HG02623 (cell line): ENCODE results near the gene DOK4.
"Not testable (repeated sequence)": the region's sequence is repeated elsewhere in the genome, so short reads cannot be mapped to it uniquely, and the experiment has no call there.

Experiments used
- ATAC-seq: cut with Tn5 transposase; IDR thresholded peaks from one replicate; pipeline ENCODE4 v1.9.1; 2021; ENCODE audit warnings: moderate library complexity; ENCODE audit not compliant: unreplicated experiment

The DOK4 gene

DNA sequence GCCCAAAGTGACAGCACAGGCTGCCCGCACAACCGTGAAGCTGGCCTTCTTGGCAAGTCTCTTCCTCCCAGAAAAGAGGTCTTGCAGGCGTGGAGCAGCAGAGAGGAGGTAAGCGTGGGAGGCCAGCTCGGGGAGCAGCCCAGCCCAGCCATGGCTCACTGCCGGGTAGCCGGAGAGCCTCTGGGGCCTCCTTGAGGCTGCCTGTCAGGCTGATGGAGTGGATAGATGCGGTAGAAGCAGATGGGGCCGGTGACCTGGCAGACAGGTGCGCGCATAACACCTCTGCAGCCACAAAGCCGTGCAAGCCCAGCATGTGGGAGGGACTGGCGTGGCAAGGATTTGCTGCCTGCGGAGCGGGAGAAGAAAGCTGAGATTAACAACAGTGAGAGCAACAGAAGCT is 17.1 kb upstream of the DOK4 start:
- ATAC-seq: no peak

DNA sequence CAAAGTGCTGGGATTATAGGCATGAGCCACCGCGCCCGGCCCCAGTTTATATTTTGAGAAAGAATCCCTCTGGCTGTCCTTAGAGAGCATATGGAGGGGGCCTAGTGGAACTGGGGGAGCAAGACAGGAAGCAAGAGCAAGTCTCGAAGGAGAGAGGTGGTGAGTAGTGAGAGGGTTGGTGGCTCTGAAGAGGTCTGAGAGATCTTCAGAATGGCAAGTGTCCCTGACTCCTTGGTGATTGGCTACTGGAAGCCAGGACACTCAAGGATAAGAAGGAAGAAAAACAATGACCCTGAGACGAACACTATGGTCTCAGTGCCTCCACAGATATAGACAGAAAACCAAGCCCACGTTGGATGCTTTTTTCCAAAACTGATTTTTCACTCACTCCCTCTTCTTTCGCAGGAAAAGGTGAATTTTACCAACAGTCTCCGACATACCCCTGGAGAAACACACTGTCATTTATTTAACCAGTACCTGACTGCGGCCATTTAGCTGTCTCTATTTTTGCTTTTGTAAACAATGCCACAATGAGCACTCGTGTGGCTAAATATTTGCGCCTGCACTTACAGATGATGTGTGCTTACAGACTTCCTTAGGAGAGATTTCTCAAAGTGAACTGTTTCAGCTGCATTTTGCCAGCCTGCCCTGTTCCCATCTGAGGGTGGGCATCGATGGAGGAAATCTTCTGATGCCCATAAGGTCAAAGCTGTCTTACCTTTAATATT is 15.9 kb upstream of the DOK4 start:
- no peak for ATAC-seq

DNA sequence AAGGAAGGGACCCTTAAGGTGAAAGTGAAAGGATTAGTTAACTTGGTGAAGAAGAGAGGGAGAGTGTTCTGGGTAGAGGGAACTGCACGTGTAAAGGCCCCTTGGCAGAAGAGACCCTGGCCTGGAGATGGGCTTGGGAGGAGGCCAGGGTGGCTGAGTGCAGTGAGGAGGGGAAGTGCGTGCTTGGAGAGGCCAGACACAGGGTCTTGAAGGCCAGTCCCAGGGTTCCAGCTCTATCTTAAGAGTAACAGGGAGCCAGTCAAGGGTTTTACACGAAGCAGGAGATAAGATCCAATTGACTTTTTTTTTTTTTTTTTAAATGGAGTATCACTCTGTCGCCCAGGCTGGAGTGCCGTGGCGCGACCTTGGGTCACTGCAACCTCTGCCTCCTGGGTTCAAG is 15.2 kb upstream of the DOK4 start:
- ATAC-seq: no peak

DNA sequence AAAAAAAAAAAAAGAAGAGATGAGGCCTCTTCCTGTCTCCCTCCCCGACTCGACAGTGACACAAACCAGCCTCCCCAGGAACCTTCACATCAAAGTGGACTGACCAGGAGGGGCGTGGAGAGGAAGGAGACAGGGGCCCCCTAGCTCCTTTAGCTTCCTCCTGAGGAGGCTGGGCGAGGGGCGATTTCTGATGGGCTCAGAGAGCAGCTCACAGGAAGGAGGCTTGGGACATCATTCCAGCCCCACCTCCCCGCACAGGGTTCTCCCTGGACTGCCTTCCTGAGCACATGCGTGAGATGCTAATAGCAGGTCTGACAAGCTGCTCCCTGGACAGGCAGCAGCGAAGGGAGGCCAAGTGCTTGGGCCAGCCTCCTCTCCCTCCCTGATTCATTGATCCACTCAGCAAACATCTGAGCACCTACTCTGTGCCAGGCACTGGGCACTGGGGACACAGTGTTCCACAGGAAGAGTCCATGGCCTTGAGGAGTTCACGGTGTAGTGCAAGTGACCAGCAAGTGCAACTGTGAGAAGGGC is 14.4 kb upstream of the DOK4 start:
- ATAC-seq: no peak

DNA sequence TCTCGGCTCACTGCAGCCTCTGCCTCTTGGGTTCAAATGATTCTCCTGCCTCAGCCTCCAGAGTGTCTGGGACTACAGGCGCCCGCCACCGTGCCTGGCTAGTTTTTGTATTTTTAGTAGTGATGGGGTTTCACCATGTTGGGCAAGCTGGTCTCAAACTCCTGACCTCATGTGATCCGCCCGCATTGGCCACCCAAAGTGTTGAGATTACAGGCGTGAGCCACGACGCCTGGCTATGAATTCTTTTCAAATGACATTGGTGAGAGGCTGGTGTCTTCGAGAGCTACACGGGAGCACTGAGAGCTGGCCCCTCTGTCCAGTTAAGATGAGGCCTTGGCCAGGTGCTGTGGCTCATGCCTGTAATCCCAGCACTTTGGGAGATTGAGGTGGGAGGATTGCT is 13.6 kb upstream of the DOK4 start:
- not testable (repeated sequence) for ATAC-seq

DNA sequence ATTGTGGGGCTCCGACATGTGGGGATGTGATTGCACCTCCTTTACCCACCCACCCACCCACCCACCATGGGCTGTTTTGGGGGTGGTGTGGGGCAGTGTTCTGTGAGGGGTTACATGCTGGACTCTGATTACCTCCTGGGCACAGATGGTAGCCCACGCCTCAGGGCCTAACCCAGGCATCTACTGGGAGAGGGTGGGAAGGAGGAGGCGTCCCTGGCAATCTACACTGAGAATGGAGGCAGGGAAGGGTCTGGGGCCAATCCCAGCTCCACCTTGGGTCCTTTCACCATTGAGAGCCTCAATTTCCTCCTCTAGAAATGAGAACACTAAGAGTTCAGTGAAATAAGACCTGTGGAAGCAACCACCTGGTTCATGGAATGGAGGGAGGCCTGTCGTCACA is 11.7 kb upstream of the DOK4 start:
- no peak for ATAC-seq

DNA sequence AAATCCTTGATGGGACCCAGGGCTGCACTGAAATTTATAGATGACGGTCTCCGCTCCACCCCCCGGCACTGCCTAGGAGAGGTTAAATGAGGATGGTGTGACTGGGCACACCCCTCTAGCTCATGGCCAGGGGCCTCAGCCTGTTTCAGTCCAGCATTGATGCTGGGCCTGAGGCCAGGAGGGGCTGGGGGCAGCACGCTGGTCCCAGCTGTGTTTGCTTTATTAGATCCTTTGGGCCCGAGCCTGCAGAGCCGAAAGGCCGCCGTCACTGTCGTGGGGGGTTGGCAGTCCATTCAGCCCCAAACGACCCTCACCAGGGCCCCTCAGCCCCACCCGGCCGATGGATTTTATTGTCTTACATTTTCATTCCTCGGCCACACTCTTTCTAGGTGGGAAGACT is 10.8 kb upstream of the DOK4 start:
- no peak for ATAC-seq

DNA sequence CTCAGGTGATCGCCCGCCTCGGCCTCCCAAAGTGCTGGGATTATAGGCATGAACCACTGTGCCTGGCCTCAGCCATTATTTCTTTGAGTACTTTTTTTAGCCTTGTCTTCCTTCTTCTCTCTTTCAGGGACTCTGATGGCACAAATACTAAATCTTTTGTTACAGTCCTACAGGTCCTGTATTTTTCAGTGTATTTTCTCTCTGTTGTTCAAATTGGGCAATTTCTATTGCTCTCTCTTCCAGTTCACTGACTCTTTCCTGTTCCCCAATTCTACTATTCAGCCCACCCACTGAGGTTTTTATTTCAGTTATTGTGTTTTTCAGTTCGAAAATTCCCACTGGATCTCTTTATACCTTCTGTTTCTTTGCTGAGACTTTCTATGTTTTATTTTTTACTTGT is 7.5 kb upstream of the DOK4 start:
- no peak for ATAC-seq

DNA sequence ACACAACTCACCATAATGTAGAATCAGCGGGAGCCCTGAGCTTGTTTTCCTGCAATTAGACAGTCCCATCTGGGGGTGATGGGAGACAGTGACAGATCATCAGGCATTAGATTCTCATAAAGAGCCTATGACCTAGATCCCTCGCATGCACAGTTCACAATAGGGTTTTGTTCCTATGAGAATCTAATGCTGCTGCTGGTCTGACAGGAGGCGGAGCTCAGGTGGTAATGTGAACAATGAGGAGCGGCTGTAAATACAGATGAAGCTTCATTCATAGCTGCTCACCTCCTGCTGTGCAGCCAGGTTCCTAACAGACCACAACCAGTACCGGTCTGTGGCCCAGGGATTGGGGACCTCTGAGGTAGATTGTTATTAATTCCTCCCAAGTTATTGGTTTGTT is 2.9 kb upstream of the DOK4 start:
- ATAC-seq: no peak

DNA sequence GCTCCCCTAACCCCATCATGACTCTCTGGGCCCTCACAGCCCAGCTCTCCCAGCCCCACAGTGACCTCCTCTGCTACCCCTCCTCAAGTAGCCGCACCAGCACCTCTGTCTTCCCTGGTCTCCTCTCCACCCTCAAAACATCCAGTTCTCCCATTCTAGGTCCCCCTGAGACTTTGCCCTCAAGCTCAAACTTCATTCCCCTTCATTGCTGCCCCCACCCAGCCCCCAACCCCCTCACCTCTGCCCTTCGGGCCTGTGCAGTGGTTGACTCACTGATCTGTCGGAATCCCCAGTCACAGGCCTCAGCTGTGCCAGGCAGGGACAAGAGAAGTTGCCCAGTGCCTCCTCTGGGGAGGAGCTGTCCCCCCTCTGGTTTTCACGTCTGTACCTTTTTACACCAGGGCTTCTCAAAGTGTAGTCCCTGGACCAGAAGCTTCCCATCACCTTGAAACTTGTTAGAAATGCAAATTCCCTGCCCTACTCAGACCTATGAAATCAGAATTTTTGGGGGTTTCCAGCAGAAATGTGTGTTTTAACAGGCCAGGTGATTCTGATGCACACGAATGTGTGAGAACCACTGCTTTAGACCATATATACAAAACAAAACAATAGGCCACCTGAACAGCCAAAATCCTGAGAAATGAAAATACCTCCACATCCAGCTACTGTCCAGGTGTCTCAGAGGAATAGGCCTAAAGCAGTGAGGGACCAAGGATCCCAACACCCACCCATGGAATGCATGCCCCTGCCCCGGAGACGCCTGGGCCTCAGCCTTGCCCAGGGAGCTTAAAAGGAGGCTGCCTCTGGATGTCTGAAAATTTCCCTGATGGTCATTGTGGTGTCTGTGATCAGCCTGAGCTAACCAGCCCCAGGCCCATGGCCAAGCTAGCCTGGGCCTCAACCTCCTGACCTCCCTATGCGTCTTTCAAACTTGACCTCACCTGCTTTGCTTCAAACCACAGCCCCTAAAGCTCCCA is 853 bp upstream of the DOK4 start:
- ATAC-seq: no peak

DNA sequence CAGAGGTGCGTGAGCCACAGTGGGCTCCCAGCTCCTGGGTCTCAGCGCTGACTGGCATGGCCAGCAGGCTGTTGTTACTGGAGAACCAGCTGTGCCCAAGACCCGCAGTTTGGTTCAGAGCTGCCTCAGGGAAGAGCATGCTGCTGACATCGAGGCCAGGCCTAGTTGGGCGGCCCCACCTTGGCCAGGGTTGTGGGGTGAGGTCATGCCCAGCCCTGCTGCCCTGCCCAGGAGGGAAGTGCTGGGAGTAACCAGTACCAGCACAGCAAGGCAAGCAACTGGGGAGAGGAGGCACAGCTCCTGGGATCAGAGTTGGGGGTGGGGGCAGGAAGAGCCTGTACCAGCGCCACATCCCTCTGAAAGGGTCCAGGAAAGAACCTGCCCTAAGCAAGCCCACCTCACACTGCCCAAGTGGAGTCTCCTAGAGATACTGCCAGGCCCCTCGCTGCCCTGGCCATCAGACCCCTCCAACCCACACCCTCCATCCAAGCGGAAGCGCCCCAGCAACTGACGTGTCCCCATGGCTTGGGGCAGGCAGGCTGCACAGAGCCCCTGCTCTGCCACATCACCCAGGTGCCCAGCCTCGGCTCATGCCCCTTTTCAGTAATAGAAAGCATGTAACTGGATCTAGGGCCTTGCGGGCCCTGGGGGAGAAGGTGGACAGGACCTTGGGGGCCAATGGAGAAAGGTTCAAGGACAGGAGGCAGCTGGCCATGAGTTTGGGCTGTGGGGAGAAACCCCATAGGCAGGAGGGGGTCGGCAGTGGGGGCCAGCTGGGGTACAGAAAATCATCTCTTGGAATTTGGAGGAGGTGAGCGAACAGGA is 990 bp downstream of the DOK4 start:
- ATAC-seq: no peak

DNA sequence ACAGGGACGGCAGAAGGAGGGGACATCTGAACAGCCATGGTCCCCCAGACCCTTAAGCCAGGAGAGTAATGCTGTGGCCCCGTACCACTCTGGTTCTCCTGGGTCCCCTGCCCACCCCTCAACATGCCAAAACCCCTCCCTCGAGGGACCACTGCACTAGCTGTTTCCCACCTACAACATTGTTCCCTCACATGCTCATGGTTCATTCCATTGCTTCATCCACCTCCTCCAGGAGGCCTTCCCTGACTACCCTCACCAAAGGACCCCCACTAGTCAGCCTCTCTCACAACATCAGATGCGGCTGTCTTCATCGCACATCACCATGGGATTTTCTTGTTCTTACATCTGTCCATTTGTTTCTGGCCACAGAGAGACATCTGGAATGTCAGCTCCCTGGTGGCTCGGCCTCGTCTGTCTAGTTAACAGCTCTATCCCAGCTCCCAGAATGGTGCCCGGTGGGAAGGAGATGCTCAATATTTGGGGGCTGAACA is 1.7 kb downstream of the DOK4 start:
- no peak for ATAC-seq

DNA sequence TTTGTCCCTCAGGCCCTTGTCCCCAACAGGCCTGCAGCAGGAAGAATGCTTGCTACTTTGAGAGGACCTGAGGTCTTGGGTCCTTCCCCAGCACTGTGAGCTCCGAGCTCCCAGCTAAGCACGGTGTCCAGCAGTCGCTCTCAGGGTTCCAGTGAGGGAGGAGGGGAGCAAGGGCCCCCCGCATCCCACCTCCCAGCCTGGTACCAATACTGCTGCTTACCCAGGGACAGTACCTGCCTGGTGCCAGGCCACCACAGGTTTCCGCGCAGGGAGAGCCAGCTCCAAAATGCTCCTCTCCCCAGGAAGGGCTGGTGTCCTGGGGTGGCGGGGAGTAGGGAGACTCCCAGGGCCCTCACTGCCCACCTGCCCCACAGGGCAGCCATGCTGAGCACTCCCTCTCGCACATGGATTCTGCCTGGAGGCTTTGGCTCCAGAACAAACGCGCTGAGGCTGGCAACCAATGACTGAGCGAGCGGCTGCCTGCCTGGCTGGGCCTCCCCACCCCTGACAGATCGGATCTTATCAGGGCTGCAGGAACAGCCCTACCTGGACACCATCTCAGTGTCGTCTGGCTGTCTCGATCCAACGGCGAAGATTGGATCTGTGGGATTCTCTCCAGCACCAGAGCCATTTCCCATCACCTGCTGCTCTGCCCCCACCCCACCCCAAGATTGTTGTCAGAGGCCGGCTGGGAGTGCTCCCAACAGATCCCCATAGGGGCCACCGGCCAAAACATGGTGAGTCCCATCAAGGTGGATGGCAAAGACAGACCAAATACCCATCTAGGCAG is 2.4 kb downstream of the DOK4 start:
- ATAC-seq: no peak

DNA sequence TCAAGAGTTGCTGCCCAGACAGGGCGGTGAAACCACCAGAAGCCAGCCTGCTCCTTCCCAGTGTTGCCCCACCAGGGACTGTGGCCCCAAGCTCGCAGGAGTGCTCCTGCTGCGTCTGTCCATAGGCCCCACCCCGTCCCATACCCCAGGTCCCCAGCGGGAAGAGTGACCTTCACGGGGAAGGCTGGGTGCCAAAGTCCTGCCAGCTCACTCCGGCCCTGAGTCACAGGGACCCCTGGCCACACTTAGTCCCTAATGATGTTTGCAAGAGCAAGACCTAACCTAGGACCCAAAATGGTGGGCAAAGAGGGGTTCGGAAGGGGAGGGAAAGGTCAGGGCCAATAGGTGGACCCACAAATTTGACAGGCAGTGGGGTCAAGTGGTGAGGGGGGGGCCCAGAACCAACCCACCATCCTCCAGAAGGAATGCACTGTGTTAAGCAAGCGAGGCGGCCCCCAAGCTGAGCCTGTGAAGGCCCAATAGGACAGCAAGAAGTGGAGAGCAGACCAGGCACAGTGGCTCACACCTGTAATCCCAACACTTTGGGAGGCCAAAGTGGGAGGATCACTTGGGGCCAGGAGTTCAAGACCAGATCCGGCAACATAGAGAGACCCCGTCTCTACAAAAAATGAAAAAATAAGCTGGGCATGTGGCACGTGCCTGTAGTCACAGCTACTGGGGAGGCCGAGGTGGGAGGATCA is 3.3 kb downstream of the DOK4 start:
- ATAC-seq: no peak

DNA sequence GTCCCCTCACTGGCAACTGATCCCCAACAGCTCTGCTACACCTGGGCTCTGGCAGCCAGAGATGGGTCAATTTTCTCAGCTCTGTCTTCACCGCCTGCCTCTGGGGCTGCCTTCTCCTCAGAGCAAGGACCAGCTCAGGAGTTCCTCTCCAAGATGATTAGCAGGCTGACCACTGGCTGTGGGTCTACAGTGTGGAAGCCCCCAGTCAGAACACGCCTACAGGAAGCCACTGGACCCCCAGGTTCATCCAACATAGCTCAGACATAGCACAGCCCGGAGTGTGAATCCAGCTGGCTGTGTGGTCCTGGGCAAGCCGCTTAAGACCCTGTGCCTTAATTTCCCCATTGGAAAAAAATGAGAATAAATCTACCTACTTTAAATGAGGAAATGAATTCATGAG is 4.9 kb downstream of the DOK4 start:
- ATAC-seq: no peak

DNA sequence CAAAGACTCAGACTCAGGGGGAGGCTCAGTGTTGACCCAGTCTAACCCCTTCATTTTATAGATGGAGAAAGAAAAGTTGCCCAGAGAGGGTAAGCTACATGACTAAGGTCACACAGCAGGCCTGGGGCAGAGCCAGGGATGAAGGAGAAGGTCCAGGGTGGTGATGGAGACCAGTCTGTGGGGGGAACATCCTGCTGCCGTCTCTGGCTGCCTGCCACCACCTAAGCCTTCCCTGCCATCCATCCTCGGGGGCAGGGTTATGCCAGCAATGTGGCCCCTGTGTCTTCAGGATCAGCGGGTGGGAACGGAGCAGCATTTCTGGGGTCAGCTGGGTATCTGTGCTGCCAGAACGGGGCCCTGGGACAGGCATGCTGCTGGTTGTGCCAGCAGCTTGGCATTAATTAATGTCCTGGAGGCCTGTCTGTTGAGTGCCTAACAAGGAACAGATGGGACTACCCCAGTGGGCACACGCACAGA is 5.5 kb downstream of the DOK4 start:
- ATAC-seq: no peak

DNA sequence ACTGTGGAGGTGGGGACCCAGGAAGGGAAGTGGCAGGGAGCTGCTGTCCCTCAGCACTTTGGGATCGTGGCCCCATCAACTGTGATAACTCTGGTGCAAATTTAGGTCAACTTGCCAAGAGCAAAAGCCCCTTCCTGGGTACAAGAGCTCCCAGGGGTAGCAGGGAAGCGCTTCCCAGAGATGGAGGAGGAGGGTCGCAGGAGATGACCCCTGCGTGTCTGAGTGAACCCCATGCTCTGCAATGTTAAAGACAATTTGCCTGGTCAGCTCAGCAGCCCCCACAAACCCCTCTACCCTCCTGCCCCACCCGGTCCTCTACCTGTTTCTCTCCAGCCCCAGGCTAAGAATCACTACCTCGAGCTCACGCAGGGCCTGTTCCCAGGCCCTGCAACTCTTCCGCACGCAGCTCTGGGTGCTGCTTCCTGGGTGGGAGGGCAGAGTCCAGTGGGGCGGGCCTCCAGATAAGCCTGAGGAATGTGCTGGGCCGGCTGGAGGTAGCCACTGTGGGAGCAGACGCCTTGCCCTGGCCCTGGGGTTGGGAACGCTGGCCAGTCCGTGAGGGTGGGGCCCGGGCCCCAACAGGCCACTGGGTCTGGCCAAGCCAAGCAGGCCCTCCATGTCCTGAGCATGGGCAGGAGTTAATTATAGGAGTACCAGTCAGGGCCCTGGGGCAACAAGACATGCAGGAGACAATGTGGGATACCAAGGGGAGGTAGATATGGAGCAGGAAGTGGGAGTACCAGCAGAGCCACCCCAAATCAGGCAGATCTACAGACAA is 6.1 kb downstream of the DOK4 start:
- ATAC-seq: no peak

DNA sequence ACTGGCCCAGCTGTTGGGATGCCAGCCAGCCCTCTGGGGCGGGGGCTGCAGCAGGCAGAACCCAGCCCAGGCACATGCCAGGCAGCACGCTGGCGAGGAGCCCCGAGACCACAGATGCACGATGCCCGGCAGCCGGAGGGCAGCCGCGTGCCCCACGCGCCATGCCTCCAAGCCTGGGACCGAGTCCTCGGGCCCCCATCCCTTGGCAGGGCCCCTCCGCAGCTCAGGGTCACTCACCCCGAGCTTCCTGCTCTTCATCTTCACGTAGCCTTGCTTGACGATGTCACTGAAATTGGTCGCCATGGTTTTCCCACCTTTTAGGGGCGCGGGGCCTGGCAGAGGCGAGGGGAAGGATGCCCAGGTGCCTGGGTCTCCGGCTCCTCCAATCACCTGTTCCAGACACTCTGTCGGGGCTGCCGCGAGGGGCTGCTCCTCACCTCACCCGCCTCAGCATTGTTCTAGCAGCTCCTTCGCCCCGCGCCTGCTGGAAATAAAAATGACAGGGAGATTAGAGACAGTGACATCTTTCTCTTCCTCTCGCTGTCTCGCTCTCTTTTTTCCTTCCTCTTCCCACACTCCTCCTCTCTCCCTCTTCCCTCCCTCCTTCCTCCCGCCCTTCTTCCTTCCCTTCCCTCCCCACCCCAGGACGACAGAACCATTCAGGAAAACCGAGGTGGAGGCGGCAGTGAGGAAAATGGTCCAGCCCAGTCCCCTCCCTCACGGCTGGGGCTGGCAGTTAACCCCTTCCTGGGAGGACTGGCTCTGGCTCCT is 6.9 kb downstream of the DOK4 start:
- no peak for ATAC-seq
